Epidermal melanocyte (primary cell): Measurements from ENCODE around the gene SUPT20HL1.
"Not testable (repeated sequence)": the region's sequence is repeated elsewhere in the genome, so short reads cannot be mapped to it uniquely, and the experiment has no call there.

Experiments
- DNase-seq: peaks from one replicate; pipeline ENCODE4 v3.0.0; 2011; ENCODE audit warnings: low spot score; ENCODE audit not compliant: insufficient read length

The SUPT20HL1 gene

DNA sequence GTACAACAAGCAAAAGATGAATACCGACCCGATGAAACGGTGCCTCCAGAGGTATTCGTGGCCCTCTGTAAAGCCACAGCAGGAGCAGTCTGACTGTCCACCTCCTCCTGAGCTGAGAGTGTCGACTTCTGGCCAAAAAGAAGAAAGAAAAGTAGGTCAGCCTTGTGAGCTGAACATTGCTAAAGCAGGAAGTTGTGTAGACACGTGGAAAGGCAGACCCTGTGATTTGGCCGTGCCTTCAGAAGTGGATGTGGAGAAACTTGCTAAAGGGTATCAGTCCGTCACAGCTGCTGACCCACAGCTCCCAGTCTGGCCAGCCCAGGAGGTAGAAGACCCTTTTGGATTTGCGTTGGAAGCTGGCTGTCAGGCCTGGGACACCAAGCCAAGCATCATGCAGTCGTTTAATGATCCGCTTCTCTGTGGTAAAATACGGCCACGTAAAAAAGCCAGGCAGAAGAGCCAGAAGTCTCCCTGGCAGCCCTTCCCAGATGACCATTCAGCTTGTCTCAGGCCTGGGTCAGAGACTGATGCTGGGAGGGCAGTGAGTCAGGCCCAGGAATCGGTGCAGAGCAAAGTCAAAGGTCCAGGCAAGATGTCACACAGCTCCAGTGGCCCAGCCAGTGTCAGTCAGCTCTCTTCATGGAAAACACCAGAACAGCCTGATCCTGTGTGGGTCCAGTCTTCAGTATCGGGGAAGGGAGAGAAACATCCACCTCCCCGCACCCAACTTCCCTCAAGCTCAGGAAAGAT is 3.2 kb downstream of the SUPT20HL1 start:
- not testable (repeated sequence) for DNase-seq

- DNase-seq: no peak
These were observed 3.9 kb downstream of the SUPT20HL1 start for GRCh38 chrX:24364326-24364725.

DNA sequence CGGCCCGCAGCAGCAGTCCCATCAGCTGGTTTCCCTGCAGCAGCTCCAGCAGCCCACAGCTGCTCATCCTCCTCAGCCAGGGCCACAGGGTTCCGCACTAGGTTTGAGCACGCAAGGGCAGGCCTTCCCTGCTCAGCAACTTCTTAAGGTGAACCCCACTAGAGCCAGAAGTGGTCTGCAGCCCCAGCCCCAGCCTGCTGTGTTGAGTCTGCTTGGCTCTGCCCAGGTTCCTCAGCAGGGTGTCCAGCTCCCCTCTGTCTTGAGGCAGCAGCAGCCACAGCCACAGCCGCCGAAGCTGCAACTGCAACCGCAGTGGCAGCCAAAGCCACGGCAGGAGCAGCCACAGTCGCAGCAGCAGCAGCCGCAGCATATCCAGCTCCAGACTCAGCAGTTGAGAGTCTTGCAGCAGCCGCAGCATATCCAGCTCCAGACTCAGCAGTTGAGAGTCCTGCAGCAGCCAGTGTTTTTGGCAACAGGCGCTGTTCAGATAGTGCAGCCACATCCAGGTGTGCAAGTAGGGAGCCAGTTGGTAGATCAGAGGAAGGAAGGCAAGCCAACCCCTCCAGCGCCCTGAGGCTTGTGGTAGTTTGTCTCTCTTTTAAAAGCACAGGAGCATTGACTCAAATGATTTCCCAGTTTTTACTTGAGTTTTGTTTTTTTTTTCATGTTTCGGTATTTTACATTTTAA is 4.6 kb downstream of the SUPT20HL1 start:
- DNase-seq: no peak

DNA sequence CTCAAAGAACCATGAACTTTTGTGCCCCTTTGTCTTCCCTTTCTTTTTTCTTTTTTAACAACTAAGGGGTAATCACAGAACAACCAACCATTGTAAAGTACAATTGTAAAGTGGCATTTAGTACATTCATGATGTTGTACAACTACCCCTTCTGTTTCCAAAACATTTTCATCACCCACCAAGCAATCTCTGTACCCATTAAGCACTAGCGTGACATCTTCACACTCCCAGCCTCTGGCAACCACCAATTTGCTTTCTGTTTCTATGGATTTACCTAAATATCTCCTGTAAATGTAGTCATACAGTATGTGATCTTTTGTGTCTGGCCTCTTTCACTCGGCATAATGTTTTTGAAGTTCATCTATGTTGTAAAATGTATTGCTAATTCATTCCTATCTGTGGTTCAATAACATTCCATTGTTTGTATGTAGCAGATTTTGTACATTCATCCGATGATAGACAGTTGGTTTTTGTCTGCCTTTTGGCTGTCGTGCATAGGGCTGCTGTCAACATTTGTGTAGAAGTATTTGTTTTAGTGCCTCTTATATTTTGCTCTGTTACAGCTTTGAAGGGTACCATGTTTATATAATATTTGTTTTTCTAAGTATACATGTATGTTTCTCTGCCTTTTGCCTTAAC is 6.4 kb downstream of the SUPT20HL1 start:
- DNase-seq: not testable (repeated sequence)

- no peak for DNase-seq
These were observed 9.4 kb downstream of the SUPT20HL1 start for GRCh38 chrX:24369816-24370215.

DNA sequence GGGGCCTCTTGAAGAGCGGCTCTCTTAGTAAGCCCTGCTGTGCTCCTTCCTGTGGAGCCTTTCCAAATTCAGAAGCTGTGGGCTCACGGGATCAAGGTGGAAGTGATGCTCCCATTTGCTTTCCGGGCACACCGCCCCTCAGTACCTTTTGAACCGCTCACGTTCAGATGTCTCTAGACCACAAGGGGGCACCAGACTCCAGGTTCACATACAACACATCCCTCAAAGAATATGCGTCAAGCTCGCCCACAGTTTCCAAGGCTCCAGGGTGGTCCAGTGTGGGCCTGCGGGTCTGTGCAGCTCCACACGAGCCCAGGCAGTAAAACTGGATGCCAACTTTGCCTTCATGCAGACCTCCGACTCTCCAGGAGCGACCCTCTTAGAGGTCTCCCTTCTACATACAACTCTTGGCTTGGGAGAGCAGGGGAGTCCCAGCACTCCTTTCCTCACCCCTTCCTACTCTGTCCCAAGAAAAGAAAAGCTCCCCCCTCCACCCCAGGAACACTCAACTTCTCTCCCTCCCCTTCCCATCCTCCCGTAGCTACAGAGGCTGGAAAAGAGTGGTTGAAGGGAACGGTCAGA is 11.0 kb downstream of the SUPT20HL1 start:
- DNase-seq: no peak

GRCh38 chrX:24372021-24372763 is 11.8 kb downstream of the SUPT20HL1 start:
- DNase-seq: no peak

GRCh38 chrX:24375600-24376131 is 15.2 kb downstream of the SUPT20HL1 start:
- no peak for DNase-seq

GRCh38 chrX:24376403-24376802 is 16.0 kb downstream of the SUPT20HL1 start:
- no peak for DNase-seq

DNA sequence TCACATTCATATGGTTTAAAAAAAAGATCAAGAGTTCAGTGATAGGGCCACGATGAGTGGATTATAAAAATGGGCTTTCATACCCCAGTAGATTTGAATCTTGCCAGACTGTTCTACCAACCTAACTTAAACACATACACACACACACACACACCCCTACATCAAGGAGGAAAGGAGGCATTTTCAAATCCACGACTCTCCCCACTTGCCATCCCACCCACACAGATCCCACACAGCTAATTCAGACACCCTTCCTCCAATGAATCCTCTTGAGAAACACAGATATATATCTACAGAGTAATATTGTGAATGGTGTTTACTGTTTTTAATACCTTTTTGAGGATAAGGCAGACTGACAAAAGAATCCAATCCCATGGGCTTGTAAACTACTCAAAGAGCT is 16.8 kb downstream of the SUPT20HL1 start:
- no peak for DNase-seq

GRCh38 chrX:24377911-24378468 is 17.6 kb downstream of the SUPT20HL1 start:
- DNase-seq: no peak

GRCh38 chrX:24378706-24379105 is 18.3 kb downstream of the SUPT20HL1 start:
- no peak for DNase-seq

- no peak for DNase-seq
These were observed 20.1 kb downstream of the SUPT20HL1 start for GRCh38 chrX:24380262-24381187.

DNA sequence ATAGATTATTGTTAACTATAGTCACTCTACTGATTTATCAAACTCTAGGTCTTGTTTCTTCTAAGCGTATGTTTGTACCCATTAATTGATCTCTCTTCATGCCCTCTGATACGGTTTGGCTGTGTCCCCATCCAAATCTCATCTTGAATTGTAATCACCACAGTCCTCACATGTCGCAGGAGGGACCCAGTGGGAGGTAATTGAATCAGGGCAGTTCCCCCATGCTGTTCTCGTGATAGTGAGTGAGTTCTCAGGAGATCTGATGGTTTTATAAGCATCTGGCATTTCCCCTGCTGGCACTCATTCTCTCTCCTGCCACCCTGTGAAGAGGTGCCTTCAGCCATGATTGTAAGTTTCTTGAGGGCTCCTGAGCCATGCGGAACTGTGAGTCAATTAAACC is 21.9 kb downstream of the SUPT20HL1 start:
- not testable (repeated sequence) for DNase-seq

DNA sequence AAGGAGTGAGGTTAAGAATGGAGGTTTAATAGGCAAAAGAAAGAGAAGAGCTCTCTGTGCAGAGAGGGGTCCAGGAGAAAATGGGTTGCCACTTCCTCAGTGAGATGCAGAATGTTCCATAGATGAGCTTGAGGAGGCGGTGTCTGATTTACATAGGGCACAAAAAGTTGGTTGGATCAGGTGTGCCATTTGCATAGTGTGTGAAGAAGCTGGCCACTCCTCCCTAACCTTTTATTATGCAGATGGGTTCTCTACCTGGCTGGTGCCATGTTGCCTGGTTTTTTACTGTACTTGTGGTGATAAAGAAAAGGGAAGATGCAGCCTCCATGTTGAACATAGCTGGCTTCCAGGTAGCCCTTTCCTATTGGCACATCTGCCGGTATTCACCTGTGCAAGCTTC is 27.3 kb downstream of the SUPT20HL1 start:
- DNase-seq: no peak

- no peak for DNase-seq
These were observed 30.9 kb downstream of the SUPT20HL1 start for GRCh38 chrX:24391389-24391788.

DNA sequence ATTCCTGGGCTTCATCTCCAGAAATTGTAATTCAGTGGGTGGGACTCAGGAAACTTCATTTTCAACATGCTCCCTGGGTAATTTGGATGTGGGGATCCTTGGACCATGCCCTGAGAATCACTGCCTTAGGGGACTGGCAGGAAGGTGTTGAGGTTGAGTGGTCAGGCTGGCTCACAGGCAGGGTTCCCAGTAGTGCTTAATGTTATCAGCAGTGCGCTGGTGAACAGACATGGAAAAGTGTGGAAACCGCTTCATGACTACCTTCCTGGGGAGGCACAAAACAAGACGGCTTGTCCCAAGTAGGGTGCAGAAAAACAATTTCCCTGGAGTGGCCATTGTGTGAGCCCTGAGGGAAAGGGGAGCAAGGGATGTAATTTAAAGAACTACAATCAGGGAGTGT is 31.4 kb downstream of the SUPT20HL1 start:
- DNase-seq: no peak

- DNase-seq: no peak
These were observed 32.3 kb downstream of the SUPT20HL1 start for GRCh38 chrX:24392709-24393108.

DNA sequence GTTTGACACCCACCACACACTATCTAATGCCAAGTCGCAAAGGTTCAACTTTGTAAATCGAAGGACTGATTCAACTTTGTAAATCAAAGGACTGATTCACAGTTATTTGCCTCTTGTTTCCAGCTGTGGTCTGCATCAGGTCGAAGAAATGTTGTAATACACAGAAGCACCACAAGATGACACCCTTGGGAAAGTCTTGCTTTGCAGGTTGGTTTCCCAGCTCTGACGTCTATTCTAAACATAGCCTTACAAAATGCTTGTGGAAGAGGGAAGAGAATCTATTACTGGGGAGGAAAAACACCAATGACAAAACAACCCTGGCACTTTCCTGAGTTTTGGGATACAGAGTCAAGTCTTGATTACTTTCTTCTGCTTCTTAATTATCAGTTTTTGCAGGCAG is 35.3 kb downstream of the SUPT20HL1 start:
- DNase-seq: peak; percentile 45
